Effector memory CD8-positive, alpha-beta T cell (primary cell): Measurements from ENCODE around the gene FOXR1.
"Not testable (repeated sequence)": the region's sequence is repeated elsewhere in the genome, so short reads cannot be mapped to it uniquely, and the experiment has no call there.

Source experiments
- ATAC-seq: fragments of 150-1000 bp; cut with Tn5 transposase; replicated peaks from 2 replicates; pipeline ENCODE4 v1.10.0; 2021; ENCODE audit warnings: mild to moderate bottlenecking, moderate library complexity
- DNase-seq, 3 experiments: peaks; one replicate each; pipeline ENCODE4 v3.0.0; 2021
- H3K27ac Mint-ChIP-seq, 2 donors: one replicate each; pipeline ENCODE4 v1.8.0; 2022; ENCODE audit warnings: mild to moderate bottlenecking in 2 of 2, mixed read lengths in 2 of 2, moderate library complexity in 2 of 2
- H3K27me3 Mint-ChIP-seq, 2 donors: one replicate each; pipeline ENCODE4 v1.8.0; 2022; ENCODE audit warnings: mixed read lengths in 2 of 2
- H3K36me3 Mint-ChIP-seq: one replicate; pipeline ENCODE4 v1.8.0; 2022; ENCODE audit warnings: mild to moderate bottlenecking, moderate library complexity, mixed read lengths; ENCODE audit not compliant: insufficient read depth
- H3K4me1 Mint-ChIP-seq, 2 donors: one replicate each; pipeline ENCODE4 v1.8.0; 2022; ENCODE audit warnings: low read depth in 2 of 2, mixed read lengths in 2 of 2
- H3K4me3 Mint-ChIP-seq, 2 donors: one replicate each; pipeline ENCODE4 v1.8.0; 2022; ENCODE audit warnings: mild to moderate bottlenecking in 2 of 2, mixed read lengths in 2 of 2, moderate library complexity in 2 of 2
- H3K9me3 Mint-ChIP-seq, 2 donors: one replicate each; pipeline ENCODE4 v1.8.0; 2022; ENCODE audit warnings: mixed read lengths in 2 of 2

FOXR1 gene

DNA sequence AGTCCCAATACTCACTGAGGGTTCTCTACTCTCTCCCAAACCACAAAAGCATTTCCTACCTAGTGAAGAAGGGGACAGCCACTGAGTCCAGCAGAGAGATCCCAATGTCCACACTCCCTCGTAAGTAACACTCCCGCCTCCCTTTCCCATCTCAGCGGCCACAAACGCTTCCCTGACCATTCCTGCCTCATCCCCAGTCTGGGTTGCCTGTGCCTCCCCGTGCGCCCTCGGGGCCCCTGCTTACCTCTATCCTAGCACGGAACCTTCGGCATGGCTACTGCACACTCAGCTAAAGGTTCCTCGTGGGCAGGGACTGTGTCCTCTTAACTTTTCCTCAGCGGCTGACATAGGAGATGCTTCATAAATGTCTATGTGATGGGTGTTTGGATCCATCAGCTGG is 14.0 kb upstream of the FOXR1 start:
- H3K27ac Mint-ChIP-seq: no peak overlapping the region
- H3K27me3 Mint-ChIP-seq: peaks cover 0 to 61% of the 10 kb centered on the region in 2 donors
- DNase-seq: no peak
- no peaks in the 10 kb centered on the region for H3K9me3 Mint-ChIP-seq
- H3K36me3 Mint-ChIP-seq: no peaks in the 10 kb centered on the region
- no peak for ATAC-seq
- H3K4me3 Mint-ChIP-seq: no peak overlapping the region
- H3K4me1 Mint-ChIP-seq: peaks cover 2 to 3% of the 10 kb centered on the region in 2 donors

DNA sequence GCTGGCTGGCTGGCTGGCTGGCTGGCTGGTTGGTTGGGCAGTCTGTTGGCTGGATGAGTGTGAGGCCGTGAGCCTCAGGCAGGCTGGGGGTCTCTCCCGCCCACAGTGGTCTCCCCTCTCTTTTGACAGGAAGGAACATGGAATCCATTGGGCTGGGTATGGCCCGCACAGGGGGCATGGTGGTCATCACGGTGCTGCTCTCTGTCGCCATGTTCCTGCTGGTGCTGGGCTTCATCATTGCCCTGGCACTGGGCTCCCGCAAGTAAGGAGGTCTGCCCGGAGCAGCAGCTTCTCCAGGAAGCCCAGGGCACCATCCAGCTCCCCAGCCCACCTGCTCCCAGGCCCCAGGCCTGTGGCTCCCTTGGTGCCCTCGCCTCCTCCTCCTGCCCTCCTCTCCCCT is 13.6 kb upstream of the FOXR1 start:
- no peak for DNase-seq
- no peak overlapping the region for H3K27ac Mint-ChIP-seq
- peaks cover 0 to 56% of the 10 kb centered on the region in 2 donors for H3K27me3 Mint-ChIP-seq
- H3K4me1 Mint-ChIP-seq: peaks cover 2 to 3% of the 10 kb centered on the region in 2 donors
- H3K36me3 Mint-ChIP-seq: no peaks in the 10 kb centered on the region
- no peak for ATAC-seq
- H3K9me3 Mint-ChIP-seq: no peaks in the 10 kb centered on the region
- no peak overlapping the region for H3K4me3 Mint-ChIP-seq

DNA sequence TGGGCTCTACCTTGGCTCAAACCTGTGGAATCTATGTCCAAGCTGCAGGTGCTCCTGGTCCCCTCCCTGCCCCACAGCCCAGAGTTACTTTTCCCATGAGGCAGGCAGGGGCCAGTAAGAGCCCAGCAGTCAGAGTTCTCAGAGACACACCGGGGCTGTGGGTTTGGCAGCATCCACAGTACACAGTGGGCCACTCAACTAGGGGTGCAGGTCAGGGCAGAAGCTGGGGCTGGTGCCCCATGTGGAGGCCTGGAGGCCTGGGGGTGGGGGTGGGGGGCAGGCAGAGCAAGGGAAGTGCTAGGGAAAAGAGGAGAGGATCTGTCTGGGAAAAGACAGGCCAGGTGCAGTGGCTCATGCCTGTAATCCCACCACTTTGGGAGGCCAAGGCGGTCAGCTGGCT is 13.0 kb upstream of the FOXR1 start:
- H3K36me3 Mint-ChIP-seq: peaks cover 1% of the 10 kb centered on the region
- H3K4me1 Mint-ChIP-seq: peaks cover 2 to 3% of the 10 kb centered on the region in 2 donors
- H3K4me3 Mint-ChIP-seq: no peak overlapping the region
- H3K27ac Mint-ChIP-seq: no peak overlapping the region
- ATAC-seq (no peak), DNase-seq (no peak)
- H3K9me3 Mint-ChIP-seq: no peaks in the 10 kb centered on the region
- peaks cover 0 to 50% of the 10 kb centered on the region in 2 donors for H3K27me3 Mint-ChIP-seq

DNA sequence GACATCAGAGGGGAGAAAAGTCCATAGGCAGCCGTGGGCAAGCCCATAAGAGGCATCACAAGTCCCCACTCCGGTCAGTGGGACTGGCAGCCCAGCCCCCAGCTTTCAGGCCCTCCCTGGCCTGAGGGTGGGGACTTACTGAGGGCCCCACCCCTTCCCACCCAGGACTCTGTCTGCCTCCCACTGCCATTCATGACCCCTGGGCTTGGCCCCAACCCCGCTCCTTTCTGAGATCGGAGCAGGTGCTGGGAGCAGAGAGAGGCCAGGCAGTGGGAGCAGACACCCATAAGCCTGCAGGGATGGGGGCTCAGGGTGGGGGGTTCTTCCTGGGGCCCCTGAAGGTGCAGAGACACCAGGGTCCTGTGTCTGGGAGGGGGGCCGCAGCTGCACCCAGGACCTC is 10.4 kb upstream of the FOXR1 start:
- DNase-seq (no peak), ATAC-seq (no peak)
- H3K4me1 Mint-ChIP-seq: peaks cover 2 to 3% of the 10 kb centered on the region in 2 donors
- peaks cover 2% of the 10 kb centered on the region for H3K36me3 Mint-ChIP-seq
- no peaks in the 10 kb centered on the region for H3K9me3 Mint-ChIP-seq
- no peak overlapping the region for H3K27ac Mint-ChIP-seq
- H3K4me3 Mint-ChIP-seq: no peak overlapping the region
- peaks cover 0 to 24% of the 10 kb centered on the region in 2 donors for H3K27me3 Mint-ChIP-seq

DNA sequence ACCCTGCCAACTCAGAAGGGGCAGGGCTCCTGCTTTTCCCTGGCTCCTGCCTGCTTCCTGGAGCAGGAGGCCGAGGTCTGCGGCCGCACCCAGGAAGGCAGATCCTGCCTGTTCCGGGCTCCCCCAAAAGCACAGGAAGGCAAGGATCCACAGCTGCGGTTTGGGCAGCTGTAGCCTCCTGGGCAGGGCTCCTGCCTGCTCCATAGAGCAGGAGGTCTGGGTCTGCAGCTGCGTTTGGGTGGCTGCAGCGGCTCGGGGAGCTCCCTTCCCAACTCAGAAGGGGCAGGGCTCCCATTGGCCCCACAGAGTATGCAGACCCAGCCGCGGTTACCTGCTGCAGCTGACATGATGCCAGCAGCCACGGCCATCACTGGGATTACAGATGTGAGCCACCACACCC is 10.0 kb upstream of the FOXR1 start:
- Mint-ChIP-seq H3K27ac (no peak overlapping the region), H3K4me1 (peaks cover 0 to 2% of the 10 kb centered on the region in 2 donors), H3K27me3 (peaks cover 0 to 20% of the 10 kb centered on the region in 2 donors), H3K4me3 (no peak overlapping the region), H3K9me3 (no peaks in the 10 kb centered on the region), H3K36me3 (peaks cover 5% of the 10 kb centered on the region)
- no peak for DNase-seq
- no peak for ATAC-seq

DNA sequence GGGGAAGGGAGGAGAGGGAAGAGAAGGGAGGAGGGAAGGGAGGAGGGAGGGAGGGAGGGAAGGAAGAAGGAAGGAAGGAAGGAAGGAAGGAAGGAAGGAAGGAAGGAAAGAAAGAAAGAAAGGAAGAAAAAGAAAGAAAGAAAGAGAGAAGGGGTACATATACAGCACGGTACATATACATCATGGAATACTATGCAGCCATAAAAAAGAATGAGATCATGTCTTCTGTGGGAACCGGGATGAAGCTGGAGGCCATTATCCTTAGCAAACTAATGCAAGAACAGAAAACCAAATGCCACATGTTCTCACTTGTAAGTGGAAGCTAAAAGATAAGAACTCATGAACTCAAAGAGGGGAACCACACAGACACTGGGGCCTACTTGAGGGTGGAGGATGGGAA is 2.1 kb upstream of the FOXR1 start:
- not testable (repeated sequence) for H3K27ac Mint-ChIP-seq, H3K4me1 Mint-ChIP-seq

DNA sequence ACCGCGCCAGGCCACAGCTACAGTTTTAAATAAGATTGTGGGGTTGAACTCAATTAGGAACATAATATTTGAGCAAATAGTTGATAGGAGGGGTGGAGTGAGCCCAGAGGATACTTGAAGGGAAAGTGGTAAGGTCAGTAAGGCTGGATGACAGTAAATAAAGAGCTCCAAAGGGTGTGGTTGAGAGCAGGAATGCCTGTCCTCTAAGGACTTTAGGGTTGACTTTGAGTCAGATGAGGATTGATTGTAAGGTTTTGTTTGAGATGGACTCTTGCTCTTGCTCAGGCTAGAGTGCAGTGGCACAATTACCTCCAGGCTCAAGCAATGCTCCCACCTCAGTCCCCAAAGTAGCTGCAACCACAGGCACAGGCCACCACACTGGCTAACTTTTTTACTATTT is 2.4 kb downstream of the FOXR1 start:
- DNase-seq: no peak
- no peak overlapping the region for H3K4me3 Mint-ChIP-seq
- H3K27ac Mint-ChIP-seq: no peak overlapping the region
- ATAC-seq: no peak
- peaks cover 32 to 60% of the 10 kb centered on the region in 2 donors for H3K27me3 Mint-ChIP-seq
- H3K9me3 Mint-ChIP-seq: no peaks in the 10 kb centered on the region
- no peaks in the 10 kb centered on the region for H3K36me3 Mint-ChIP-seq
- H3K4me1 Mint-ChIP-seq: no peaks in the 10 kb centered on the region

More for the DNA sequence above, 2.1 kb upstream of the FOXR1 start:
- DNase-seq, H3K4me3 Mint-ChIP-seq, H3K9me3 Mint-ChIP-seq, H3K36me3 Mint-ChIP-seq, ATAC-seq: not testable (repeated sequence)
- peaks cover 9 to 34% of the 10 kb centered on the region in 2 donors for H3K27me3 Mint-ChIP-seq

DNA sequence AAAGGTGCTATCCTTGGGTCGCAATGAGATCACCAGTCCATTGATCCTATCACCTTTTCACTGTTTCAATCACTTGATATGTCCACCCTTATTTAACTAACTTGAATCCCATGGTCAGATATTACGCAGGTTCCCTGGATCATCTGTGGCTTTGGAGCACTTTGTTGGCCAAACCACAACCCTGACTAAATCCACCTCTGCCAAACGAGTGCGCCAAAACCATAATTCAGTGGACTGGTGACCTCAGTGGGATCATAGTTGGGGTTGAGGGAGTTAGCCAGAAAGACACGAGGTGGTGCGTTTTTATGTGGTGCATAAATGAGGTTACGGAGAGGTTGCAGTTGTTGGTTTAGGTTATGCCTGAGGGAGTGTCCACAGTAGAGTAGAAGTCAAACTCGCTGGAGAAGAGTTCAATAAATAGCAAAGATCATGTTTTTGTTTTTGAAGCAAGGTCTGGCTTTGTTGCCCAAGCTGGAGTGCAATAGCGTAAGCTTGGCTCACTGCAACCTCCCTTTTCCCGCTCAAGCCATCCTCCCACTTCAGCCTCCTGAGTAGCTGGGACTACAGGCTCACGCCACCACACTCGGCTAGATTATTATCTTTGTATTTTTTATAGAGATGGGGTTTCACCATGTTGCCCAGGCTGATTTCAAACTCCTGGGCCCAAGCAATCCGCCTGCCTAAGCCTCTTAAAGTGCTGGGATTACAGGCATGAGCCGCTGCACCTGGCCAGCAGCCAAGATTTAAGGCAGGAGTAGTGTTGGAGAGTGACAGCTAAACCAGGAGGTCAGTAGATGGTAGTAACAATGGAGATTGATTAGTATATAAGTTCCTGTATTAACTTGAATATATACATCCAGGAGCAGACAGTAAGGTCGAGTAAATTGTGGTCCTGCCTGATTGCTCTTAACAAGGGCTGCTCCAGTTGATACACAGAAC is 4.5 kb downstream of the FOXR1 start:
- Mint-ChIP-seq H3K36me3 (no peaks in the 10 kb centered on the region), H3K4me1 (no peaks in the 10 kb centered on the region), H3K4me3 (no peak overlapping the region), H3K27me3 (peaks cover 32 to 51% of the 10 kb centered on the region in 2 donors), H3K9me3 (no peaks in the 10 kb centered on the region), H3K27ac (no peak overlapping the region)
- ATAC-seq (no peak), DNase-seq (no peak)

DNA sequence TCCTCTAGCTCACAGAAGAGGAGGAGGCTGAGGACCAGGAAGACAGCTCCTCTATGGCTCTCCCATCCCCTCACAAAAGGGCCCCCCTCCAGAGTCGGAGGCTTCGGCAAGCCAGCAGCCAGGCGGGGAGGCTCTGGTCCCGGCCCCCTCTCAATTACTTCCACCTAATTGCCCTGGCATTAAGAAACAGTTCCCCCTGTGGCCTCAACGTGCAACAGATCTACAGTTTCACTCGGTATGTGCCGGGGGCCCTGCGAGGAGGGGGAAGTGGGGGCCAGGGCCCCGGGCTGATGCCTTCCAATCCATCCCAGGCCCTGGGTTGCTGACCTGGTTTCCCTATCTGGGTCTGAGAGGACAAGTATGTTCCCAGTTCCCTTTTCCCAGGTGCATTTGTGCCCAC is 7.9 kb downstream of the FOXR1 start:
- no peak for DNase-seq
- no peaks in the 10 kb centered on the region for H3K36me3 Mint-ChIP-seq
- H3K4me3 Mint-ChIP-seq: no peak overlapping the region

DNA sequence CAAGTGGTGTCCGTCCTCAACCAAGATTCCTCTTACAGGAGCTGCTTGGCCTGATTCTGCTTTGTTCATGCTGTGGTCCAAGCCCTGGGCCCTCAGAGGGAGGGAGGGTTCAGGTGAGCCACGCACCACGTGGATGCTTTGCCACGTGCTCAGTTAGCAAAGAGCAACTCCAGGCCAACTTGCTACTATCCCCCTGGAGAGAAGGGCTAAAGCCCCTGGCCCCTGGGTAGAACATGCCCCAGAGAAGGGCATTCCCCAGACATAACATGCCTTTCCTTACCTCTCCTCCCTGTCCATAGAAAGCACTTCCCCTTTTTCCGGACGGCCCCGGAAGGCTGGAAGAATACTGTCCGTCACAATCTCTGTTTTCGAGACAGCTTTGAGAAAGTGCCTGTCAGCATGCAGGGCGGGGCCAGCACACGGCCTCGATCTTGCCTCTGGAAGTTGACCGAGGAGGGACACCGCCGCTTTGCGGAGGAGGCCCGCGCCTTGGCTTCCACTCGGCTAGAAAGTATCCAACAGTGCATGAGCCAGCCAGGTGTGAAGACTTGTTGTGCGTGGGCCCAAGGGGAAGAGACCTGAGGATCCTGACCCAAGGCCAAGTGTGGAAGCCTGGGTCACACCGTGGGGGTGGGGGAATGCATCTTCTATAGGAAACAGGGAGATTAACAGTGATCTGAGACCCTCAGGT is 8.8 kb downstream of the FOXR1 start:
- ATAC-seq (no peak), DNase-seq (no peak)
- no peaks in the 10 kb centered on the region for H3K36me3 Mint-ChIP-seq
- H3K4me1 Mint-ChIP-seq: no peaks in the 10 kb centered on the region
- H3K9me3 Mint-ChIP-seq: no peaks in the 10 kb centered on the region
- H3K27me3 Mint-ChIP-seq: peaks cover 15 to 27% of the 10 kb centered on the region in 2 donors
- H3K27ac Mint-ChIP-seq: no peak overlapping the region
- H3K4me3 Mint-ChIP-seq: no peak overlapping the region

More for the DNA sequence above, 7.9 kb downstream of the FOXR1 start:
- H3K4me1 Mint-ChIP-seq: no peaks in the 10 kb centered on the region
- H3K9me3 Mint-ChIP-seq: no peaks in the 10 kb centered on the region
- H3K27me3 Mint-ChIP-seq: peaks cover 24 to 36% of the 10 kb centered on the region in 2 donors
- ATAC-seq: no peak
- no peak overlapping the region for H3K27ac Mint-ChIP-seq

DNA sequence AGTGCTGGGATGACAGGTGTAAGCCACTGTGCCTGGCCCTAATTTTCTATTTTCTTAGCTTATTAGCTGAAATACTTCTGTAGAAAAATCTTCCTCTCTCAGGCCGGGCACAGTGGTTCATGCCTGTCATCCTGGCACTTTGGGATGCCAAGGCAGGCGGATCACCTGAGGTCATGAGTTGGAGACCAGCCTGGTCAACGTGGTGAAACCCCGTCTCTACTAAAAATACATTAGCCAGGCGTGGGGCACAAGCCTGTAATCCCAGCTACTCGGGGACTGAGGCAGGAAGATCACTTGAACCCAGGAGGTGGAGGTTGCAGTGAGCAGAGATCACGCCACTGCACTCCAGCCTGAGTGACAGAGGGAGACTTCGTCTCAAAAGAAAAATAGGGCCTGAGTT is 12.8 kb downstream of the FOXR1 start:
- not testable (repeated sequence) for H3K36me3 Mint-ChIP-seq, ATAC-seq, H3K27me3 Mint-ChIP-seq, H3K9me3 Mint-ChIP-seq, DNase-seq, H3K27ac Mint-ChIP-seq, H3K4me3 Mint-ChIP-seq, H3K4me1 Mint-ChIP-seq

DNA sequence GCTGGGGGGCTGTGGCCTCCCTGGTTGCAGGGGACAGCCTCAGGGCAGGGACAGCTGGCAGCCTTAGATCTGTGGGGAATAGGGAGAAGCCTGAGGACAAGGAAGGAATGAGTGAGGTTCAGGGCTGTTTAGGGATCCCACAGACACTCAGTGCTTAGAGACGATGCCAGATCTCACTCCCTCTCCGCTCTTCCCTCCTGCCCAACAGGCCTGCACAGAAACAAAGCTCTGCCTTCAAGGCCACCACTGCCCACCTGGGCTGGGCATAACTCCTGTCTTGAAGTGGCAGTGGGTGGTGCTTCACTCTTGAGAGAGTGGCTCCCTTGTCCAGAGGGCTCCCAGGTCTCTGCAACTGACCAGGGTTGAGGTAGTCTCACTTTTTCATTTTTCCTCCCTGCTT is 13.3 kb downstream of the FOXR1 start:
- no peak overlapping the region for H3K4me3 Mint-ChIP-seq
- peak overlapping the region in 1 of 2 donors; percentile 88 for H3K27ac Mint-ChIP-seq
- peaks cover 0 to 2% of the 10 kb centered on the region in 2 donors for H3K4me1 Mint-ChIP-seq
- H3K36me3 Mint-ChIP-seq: peaks cover 3% of the 10 kb centered on the region
- H3K27me3 Mint-ChIP-seq: no peaks in the 10 kb centered on the region
- H3K9me3 Mint-ChIP-seq: no peaks in the 10 kb centered on the region
- no peak for DNase-seq
- no peak for ATAC-seq

DNA sequence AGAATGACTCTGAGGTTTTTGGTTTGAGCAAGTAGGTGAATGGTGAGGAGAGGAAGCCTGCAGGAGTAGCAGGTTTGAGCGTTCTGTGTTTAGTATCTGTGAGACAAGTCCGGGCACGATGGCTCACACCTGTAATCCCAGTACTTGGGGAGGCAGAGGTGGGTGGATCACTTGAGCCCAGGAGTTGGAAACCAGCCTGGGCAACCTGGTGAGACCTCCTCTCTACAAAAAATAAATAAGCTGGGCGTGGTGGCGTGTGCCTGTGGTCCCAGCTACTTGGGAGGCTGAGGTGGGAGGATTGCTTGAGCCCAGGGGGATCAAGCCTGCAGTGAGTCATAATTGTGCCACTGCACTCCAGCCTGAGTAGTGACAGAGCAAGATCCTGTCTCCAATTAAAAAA is 16.7 kb downstream of the FOXR1 start:
- Mint-ChIP-seq H3K4me3 (no peak overlapping the region), H3K4me1 (peaks cover 0 to 2% of the 10 kb centered on the region in 2 donors), H3K9me3 (no peaks in the 10 kb centered on the region), H3K36me3 (peaks cover 3% of the 10 kb centered on the region), H3K27me3 (no peaks in the 10 kb centered on the region), H3K27ac (no peak overlapping the region)
- no peak for ATAC-seq
- no peak for DNase-seq
